Hepatocyte (in vitro differentiated cells): ENCODE measurements around the gene LRBA. TPM values are rescaled to one million over a fixed set of nuclear protein-coding genes. Genes with fewer than 3 reads are reported as not detected.

Experiments used
- DNase-seq: peaks from one replicate; pipeline ENCODE4 v3.0.0-alpha.2; 2016; ENCODE audit warnings: low spot score
- H2AFZ ChIP-seq: fragments of 200-600 bp; sonication (generic); 2 replicates; pipeline ENCODE4 v1.6.0; 2016; ENCODE audit warnings: antibody characterized with exemption, mild to moderate bottlenecking
- H3K27ac ChIP-seq: fragments of 200-600 bp; sonication (generic); 2 replicates; pipeline ENCODE4 v1.5.1; 2016; ENCODE audit warnings: mild to moderate bottlenecking
- H3K27me3 ChIP-seq: fragments of 200-600 bp; sonication (generic); 2 replicates; pipeline ENCODE4 v1.6.1; 2016
- H3K36me3 ChIP-seq: fragments of 200-600 bp; sonication (generic); replicated peaks from 2 replicates; pipeline ENCODE4 v1.5.1; 2016; ENCODE audit warnings: low read depth; ENCODE audit not compliant: insufficient read depth
- H3K4me1 ChIP-seq: fragments of 200-600 bp; sonication (generic); 2 replicates; pipeline ENCODE4 v1.5.1; 2016; ENCODE audit warnings: mild to moderate bottlenecking, moderate library complexity; ENCODE audit not compliant: insufficient read depth
- H3K4me2 ChIP-seq: fragments of 200-600 bp; sonication (generic); 2 replicates; pipeline ENCODE4 v1.6.0; 2016
- H3K4me3 ChIP-seq: fragments of 200-600 bp; sonication (generic); 2 replicates; pipeline ENCODE4 v1.5.1; 2016; ENCODE audit warnings: mild to moderate bottlenecking
- H3K79me2 ChIP-seq: fragments of 200-600 bp; sonication (generic); 2 replicates; pipeline ENCODE4 v1.6.0; 2017; ENCODE audit warnings: mild to moderate bottlenecking
- H3K9me2 ChIP-seq: fragments of 200-600 bp; sonication (generic); replicated peaks from 2 replicates; pipeline ENCODE4 v1.6.0; 2017; ENCODE audit warnings: mild to moderate bottlenecking; ENCODE audit not compliant: insufficient read depth
- H3K9me3 ChIP-seq: fragments of 200-600 bp; sonication (generic); 2 replicates; pipeline ENCODE4 v1.5.1; 2016; ENCODE audit warnings: low read depth, mild to moderate bottlenecking
- H4K20me1 ChIP-seq: fragments of 200-600 bp; sonication (generic); 2 replicates; pipeline ENCODE4 v1.6.0; 2016; ENCODE audit warnings: mild to moderate bottlenecking; ENCODE audit not compliant: insufficient read depth, poor library complexity, severe bottlenecking
- EZH2 ChIP-seq: fragments of 200-600 bp; sonication (generic); IDR thresholded peaks from 2 replicates; pipeline ENCODE4 v1.6.1; 2016; ENCODE audit warnings: antibody characterized with exemption, mild to moderate bottlenecking, borderline replicate concordance
- EZH2phosphoT487 ChIP-seq: fragments of 200-600 bp; sonication (generic); IDR thresholded peaks from one replicate; pipeline ENCODE4 v1.6.1; 2018; ENCODE audit warnings: antibody characterized with exemption, mild to moderate bottlenecking, low read depth, moderate library complexity; ENCODE audit not compliant: unreplicated experiment, severe bottlenecking
- WGBS: methylation state at CpG from one replicate; pipeline ENCODE4 v1.1.6; 2016; ENCODE audit warnings: low lambda C conversion rate; ENCODE audit errors: missing lambda C conversion rate; 5-methylcytosine and 5-hydroxymethylcytosine counted together
- polyA plus RNA-seq: library from polyadenylated mRNA; unstranded; fragments of >200 nt; fragmentation: Nextera tagmentation; extraction: Ambion mirVana; gene quantifications from 2 replicates; pipeline ENCODE4 v1.2.1, GENCODE V29; 2016
- total RNA-seq: library from RNA; depleted of rRNA; stranded (reverse); fragments of >200 nt; gene quantifications from 2 replicates; pipeline ENCODE4 v1.2.3, GENCODE V29; 2014
- TF ChIP-seq, protein P1 (sequence below): fragments of 200-600 bp; sonication (generic); IDR thresholded peaks from 2 replicates; pipeline ENCODE4 v1.5.1; 2016; ENCODE audit warnings: antibody characterized with exemption, mild to moderate bottlenecking; ENCODE audit not compliant: poor library complexity

Gene LRBA
- total and polyA plus RNA-seq, 2 experiments from 2014 or later: 14.1 to 69.4 TPM

DNA sequence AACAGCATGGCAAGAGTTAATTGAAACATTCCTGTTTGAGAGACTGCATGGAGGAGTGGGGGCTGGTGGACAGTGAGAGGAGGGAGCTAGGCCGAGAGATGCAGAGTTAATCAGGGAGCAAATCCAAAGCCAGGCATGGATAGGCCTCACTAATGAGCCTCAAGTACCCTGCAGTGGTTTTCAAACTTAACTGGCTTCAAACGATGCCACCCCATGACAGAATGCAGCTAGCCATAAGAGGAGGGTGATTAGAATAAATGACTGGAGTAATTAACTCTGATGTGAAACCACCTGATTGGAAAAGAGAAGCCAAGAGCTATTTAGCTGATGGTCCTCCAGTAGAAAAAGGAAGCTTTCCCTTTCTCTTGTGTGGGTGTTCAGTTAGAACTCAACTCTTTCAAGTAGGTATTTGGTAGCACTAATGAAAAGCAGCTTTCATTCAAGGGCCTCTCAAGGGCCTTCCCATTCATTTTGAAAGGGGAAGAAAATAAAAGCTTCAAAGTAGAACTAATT lies 648.5 kb downstream of the LRBA start:
- H3K27ac ChIP-seq: no peak overlapping the region

DNA sequence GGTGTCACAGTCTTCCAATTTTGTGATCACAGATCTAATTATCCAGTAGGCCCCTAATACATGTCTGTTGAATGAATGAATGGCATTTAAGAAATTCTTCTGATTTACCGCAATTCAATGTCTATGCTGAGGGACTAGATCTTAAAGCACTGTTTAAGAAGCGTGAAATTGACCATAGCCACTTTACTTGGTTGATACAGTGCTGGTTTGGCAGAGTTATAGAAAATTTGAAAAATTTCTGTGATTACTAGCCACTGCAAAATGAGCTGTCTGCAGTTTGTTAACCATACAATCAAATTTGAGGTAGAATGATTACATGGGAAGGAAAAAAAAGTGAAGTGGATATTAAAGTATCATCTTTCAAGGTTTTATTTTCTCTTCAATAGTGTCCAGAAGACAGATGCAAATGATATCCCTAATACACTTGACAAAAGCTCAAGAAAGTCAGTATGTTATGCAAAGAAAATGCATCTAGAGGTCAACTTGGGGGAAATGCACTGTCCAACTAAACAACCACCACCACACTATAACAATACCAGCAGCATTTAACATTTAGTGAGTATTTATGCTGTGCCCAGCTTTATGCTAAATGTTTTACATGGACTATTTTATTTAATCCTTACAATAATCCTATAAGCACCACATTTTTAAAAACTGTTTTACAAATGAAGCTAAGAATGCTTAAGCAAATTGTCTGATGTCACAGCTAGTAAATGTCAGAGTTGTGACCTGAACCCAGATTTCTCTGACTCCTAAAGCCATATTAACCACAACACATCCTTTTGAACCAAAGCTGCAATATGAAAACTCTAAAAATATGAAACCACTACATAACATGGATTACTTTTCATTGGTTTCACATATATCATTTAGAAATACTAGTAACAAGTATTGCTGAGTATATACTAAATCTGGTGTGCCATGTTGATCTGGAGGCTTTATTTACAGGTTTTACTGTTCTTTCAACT lies 651.1 kb downstream of the LRBA start:
- Histone ChIP-seq H2AFZ (no peak overlapping the region), H3K9me2 (no peaks in the 10 kb centered on the region), H3K4me3 (no peak overlapping the region), H3K36me3 (no peaks in the 10 kb centered on the region), H3K9me3 (no peaks in the 10 kb centered on the region), H3K4me2 (no peak overlapping the region), H3K4me1 (no peaks in the 10 kb centered on the region), H3K27me3 (no peaks in the 10 kb centered on the region), H3K27ac (no peak overlapping the region), H4K20me1 (no peaks in the 10 kb centered on the region), H3K79me2 (no peaks in the 10 kb centered on the region)
- DNase-seq: no peak
- WGBS: 65% methylated on average over 2 of the region's 2 CpGs
- TF ChIP-seq EZH2 (no peak), EZH2phosphoT487 (no peak)
- TF ChIP-seq, protein P1, sequence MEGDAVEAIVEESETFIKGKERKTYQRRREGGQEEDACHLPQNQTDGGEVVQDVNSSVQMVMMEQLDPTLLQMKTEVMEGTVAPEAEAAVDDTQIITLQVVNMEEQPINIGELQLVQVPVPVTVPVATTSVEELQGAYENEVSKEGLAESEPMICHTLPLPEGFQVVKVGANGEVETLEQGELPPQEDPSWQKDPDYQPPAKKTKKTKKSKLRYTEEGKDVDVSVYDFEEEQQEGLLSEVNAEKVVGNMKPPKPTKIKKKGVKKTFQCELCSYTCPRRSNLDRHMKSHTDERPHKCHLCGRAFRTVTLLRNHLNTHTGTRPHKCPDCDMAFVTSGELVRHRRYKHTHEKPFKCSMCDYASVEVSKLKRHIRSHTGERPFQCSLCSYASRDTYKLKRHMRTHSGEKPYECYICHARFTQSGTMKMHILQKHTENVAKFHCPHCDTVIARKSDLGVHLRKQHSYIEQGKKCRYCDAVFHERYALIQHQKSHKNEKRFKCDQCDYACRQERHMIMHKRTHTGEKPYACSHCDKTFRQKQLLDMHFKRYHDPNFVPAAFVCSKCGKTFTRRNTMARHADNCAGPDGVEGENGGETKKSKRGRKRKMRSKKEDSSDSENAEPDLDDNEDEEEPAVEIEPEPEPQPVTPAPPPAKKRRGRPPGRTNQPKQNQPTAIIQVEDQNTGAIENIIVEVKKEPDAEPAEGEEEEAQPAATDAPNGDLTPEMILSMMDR: no peak

More for the DNA sequence above, 648.5 kb downstream of the LRBA start:
- H3K4me3 ChIP-seq: no peak overlapping the region
- H3K4me1 ChIP-seq: no peaks in the 10 kb centered on the region
- no peaks in the 10 kb centered on the region for H3K9me3 ChIP-seq
- no peak overlapping the region for H3K4me2 ChIP-seq
- no peak overlapping the region for H2AFZ ChIP-seq
- no peaks in the 10 kb centered on the region for H3K27me3 ChIP-seq
- no peaks in the 10 kb centered on the region for H3K9me2 ChIP-seq
- WGBS: 23% methylated on average over 2 of the region's 2 CpGs
- no peaks in the 10 kb centered on the region for H3K79me2 ChIP-seq
- DNase-seq: no peak
- H3K36me3 ChIP-seq: no peaks in the 10 kb centered on the region
- no peaks in the 10 kb centered on the region for H4K20me1 ChIP-seq
- TF ChIP-seq EZH2: no peak
- TF ChIP-seq, protein P1: no peak

DNA sequence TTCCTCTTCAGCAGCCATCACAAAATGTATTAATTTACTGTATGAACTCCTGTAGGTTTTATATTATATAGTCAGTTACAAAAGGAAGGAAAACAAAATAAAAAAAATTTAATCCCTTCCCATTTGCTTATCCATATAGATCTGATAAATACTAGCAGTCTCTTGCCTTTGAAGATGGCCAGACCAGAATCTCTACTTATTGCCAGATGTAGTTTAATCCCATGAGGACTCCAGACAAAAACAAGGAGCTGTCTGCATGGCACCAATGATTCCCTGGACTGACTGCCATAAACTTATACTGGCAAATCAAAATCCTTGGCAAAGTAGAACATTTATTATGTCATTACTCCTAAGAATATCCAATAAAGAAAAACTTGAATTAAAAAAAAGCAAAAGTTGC lies 656.4 kb downstream of the LRBA start:
- Histone ChIP-seq H3K36me3 (no peaks in the 10 kb centered on the region), H3K9me3 (no peaks in the 10 kb centered on the region)

More for the DNA sequence above, 656.4 kb downstream of the LRBA start:
- H2AFZ ChIP-seq: no peak overlapping the region
- TF ChIP-seq, protein P1: no peak
- TF ChIP-seq EZH2phosphoT487: no peak
- TF ChIP-seq EZH2: no peak
- peaks cover 13% of the 10 kb centered on the region for H3K4me1 ChIP-seq
- DNase-seq: no peak
- H3K4me3 ChIP-seq: no peak overlapping the region
- no peaks in the 10 kb centered on the region for H3K9me2 ChIP-seq
- no peaks in the 10 kb centered on the region for H3K79me2 ChIP-seq
- no peak overlapping the region for H3K27ac ChIP-seq
- H3K4me2 ChIP-seq: no peak overlapping the region
- no peaks in the 10 kb centered on the region for H3K27me3 ChIP-seq
- H4K20me1 ChIP-seq: no peaks in the 10 kb centered on the region
